OCI-LY7 (cell line): ENCODE results near the gene MOK. TPM values are rescaled to one million over a fixed set of nuclear protein-coding genes. Genes with fewer than 3 reads are reported as not detected.

ENCODE experiments used
- BruUV-seq: library from RNA; stranded (reverse); fragments of 400-500 nt; replicated peaks from 2 replicates; lab custom pipeline; 2021; lab: Mats Ljungman, UMichigan
- CTCF ChIA-PET: fragments of 300-600 bp; sonication (Branson Sonifier 250); formaldehyde crosslinking; loops from one replicate; lab custom pipeline; 2022; ENCODE audit warnings: antibody characterized with exemption; ENCODE audit not compliant: unreplicated experiment; lab: Charles Lee
- POLR2A ChIA-PET: fragments of 300-600 bp; sonication (Branson Sonifier 250); formaldehyde crosslinking; loops from one replicate; lab custom pipeline; 2022; ENCODE audit warnings: antibody characterized with exemption; lab: Charles Lee
- DNase-seq: peaks from one replicate; pipeline ENCODE4 v3.0.0-alpha.2; 2015; ENCODE audit warnings: low spot score
- H2AFZ ChIP-seq: fragments of 200-600 bp; sonication (generic), shearing (Covaris generic); 2 replicates; pipeline ENCODE4 v1.6.1; 2014; ENCODE audit warnings: mild to moderate bottlenecking, antibody characterized with exemption, low read length, moderate library complexity
- H3K27ac ChIP-seq: fragments of 200-600 bp; sonication (generic); 2 replicates; pipeline ENCODE4 v1.5.1; 2014; ENCODE audit warnings: mixed run types, low read depth, mild to moderate bottlenecking, moderate library complexity, low read length, inconsistent platforms; ENCODE audit not compliant: poor library complexity, severe bottlenecking
- H3K36me3 ChIP-seq: fragments of 200-600 bp; sonication (generic); 2 replicates; pipeline ENCODE4 v1.6.1; 2014; ENCODE audit warnings: mild to moderate bottlenecking, antibody characterized with exemption, low read length, moderate library complexity, mixed read lengths; ENCODE audit not compliant: insufficient read depth
- H3K4me1 ChIP-seq: fragments of 200-600 bp; sonication (generic); 2 replicates; pipeline ENCODE4 v1.5.1; 2014; ENCODE audit warnings: mild to moderate bottlenecking, low read length; ENCODE audit not compliant: insufficient read depth, poor library complexity, severe bottlenecking
- H3K4me2 ChIP-seq: fragments of 200-600 bp; sonication (generic); 2 replicates; pipeline ENCODE4 v1.6.1; 2014; ENCODE audit warnings: mild to moderate bottlenecking, low read length
- H3K4me3 ChIP-seq: fragments of 200-600 bp; sonication (generic); 2 replicates; pipeline ENCODE4 v1.5.1; 2014; ENCODE audit warnings: mild to moderate bottlenecking, low read depth, low read length; ENCODE audit not compliant: poor library complexity, severe bottlenecking
- H3K79me2 ChIP-seq: fragments of 200-600 bp; sonication (generic); 2 replicates; pipeline ENCODE4 v1.6.1; 2016; ENCODE audit warnings: low read depth, mild to moderate bottlenecking, low read length, moderate library complexity, mixed read lengths; ENCODE audit not compliant: insufficient read depth
- H3K9me2 ChIP-seq: fragments of 200-600 bp; sonication (generic); 2 replicates; pipeline ENCODE4 v1.6.1; 2016; ENCODE audit warnings: mild to moderate bottlenecking, low read length, mixed read lengths; ENCODE audit not compliant: insufficient read depth
- H3K9me3 ChIP-seq: fragments of 200-600 bp; sonication (generic); 2 replicates; pipeline ENCODE4 v1.6.1; 2014; ENCODE audit warnings: mild to moderate bottlenecking, mixed run types, low read length, mixed read lengths
- H4K20me1 ChIP-seq: fragments of 200-600 bp; sonication (generic); 2 replicates; pipeline ENCODE4 v1.6.1; 2014; ENCODE audit warnings: mild to moderate bottlenecking, antibody characterized with exemption, low read length, moderate library complexity, mixed read lengths; ENCODE audit not compliant: insufficient read depth
- CTCF ChIP-seq: fragments of 200-600 bp; sonication (generic); conservative IDR thresholded peaks from 2 replicates; pipeline ENCODE4 v1.5.1; 2014; ENCODE audit warnings: mild to moderate bottlenecking, antibody characterized with exemption, low read length, moderate library complexity, mixed read lengths
- EZH2phosphoT487 ChIP-seq: fragments of 200-600 bp; sonication (generic); IDR thresholded peaks from 2 replicates; pipeline ENCODE4 v1.6.1; 2018; ENCODE audit warnings: low read depth, borderline replicate concordance, mild to moderate bottlenecking, mixed run types, antibody characterized with exemption, low read length, moderate library complexity, mixed read lengths
- intact Hi-C: fragments of 100-400 bp; cut with micrococcal nuclease; formaldehyde crosslinking; loops from one replicate; pipeline ENCODE4 v1.10.0; 2022; ENCODE audit not compliant: unreplicated experiment
- total RNA-seq, 2 experiments: library from RNA; depleted of rRNA in 1 of 2; stranded (reverse); fragments of >200 nt in 1 of 2; shearing (Covaris generic) in 1 of 2; gene quantifications; 2 replicates each; pipeline ENCODE4 v1.2.3, GENCODE V29; 2014 to 2022

Gene MOK
- total RNA-seq, 2 experiments from 2014 or later, result 2.2 to 4.0 TPM

GRCh38 chr14:102183886-102184285, 121.1 kb downstream of the MOK start:
- POLR2A ChIA-PET, result interaction anchor here (1.2 kb wide), 1 partner anchor 13 kb away, joined by 3 read pairs; no protein-coding TSS in a partner anchor

GRCh38 chr14:102182936-102183619, 121.9 kb downstream of the MOK start:
- H3K9me2 ChIP-seq, result no peaks in the 10 kb centered on the region
- no TSS peak for BruUV-seq
- peaks cover 4% of the 10 kb centered on the region; the same call in 1 of the 2 replicates for H3K36me3 ChIP-seq
- peaks cover 23% of the 10 kb centered on the region; the same call in 1 of the 2 replicates for H4K20me1 ChIP-seq
- no peak overlapping the region for H2AFZ ChIP-seq
- POLR2A ChIA-PET, result interaction anchor here (0.6 kb wide), 2 partner anchors 113 to 346 kb away, joined by 3 to 4 read pairs; no protein-coding TSS in a partner anchor
- intact Hi-C loops, result no loop called here
- no peaks in the 10 kb centered on the region for H3K9me3 ChIP-seq
- TF ChIP-seq EZH2phosphoT487 (no peak), CTCF (no peak)
- no peak overlapping the region for H3K4me3 ChIP-seq
- peaks cover 77% of the 10 kb centered on the region; the same call in 1 of the 2 replicates for H3K79me2 ChIP-seq
- no peak overlapping the region for H3K4me2 ChIP-seq
- CTCF ChIA-PET, result no interaction called here
- DNase-seq, result no peak
- peaks cover 25% of the 10 kb centered on the region for H3K4me1 ChIP-seq
- no peak overlapping the region for H3K27ac ChIP-seq

More at GRCh38 chr14:102183886-102184285, 121.1 kb downstream of the MOK start:
- CTCF ChIA-PET, result interaction anchor here (0.8 kb wide), 1 partner anchor 11 kb away, joined by 3 read pairs; no protein-coding TSS in a partner anchor
- H3K9me3 ChIP-seq, result no peaks in the 10 kb centered on the region
- no peak overlapping the region for H3K4me3 ChIP-seq
- H3K4me1 ChIP-seq, result peaks cover 25% of the 10 kb centered on the region
- no peak for DNase-seq
- no peaks in the 10 kb centered on the region for H3K9me2 ChIP-seq
- H3K4me2 ChIP-seq, result no peak overlapping the region
- H2AFZ ChIP-seq, result no peak overlapping the region
- H3K79me2 ChIP-seq, result peaks cover 78% of the 10 kb centered on the region; the same call in 1 of the 2 replicates
- intact Hi-C loops, result no loop called here
- no peak for TF ChIP-seq EZH2phosphoT487
- no peak for TF ChIP-seq CTCF
- no TSS peak for BruUV-seq
- no peak overlapping the region for H3K27ac ChIP-seq
- H3K36me3 ChIP-seq, result peaks cover 4% of the 10 kb centered on the region; the same call in 1 of the 2 replicates
- peaks cover 26% of the 10 kb centered on the region; the same call in 1 of the 2 replicates for H4K20me1 ChIP-seq
